Activated T-cell treated with anti-CD3 and anti-CD28 coated beads, Interleukin-2, amount 50 U/mL, for 72 hours (primary cell): ENCODE results near the gene TIGD2. TPM values are rescaled to one million over a fixed set of nuclear protein-coding genes. Genes with fewer than 3 reads are reported as not detected.

Experiments used
- ATAC-seq, 2 donors: fragments of 150-1000 bp; cut with Tn5 transposase; replicated peaks in 1 of 2; 2 replicates each; pipeline ENCODE4 v1.10.0; 2021; ENCODE audit warnings: moderate library complexity in 2 of 2, mild to moderate bottlenecking in 1 of 2
- DNase-seq, 2 donors: peaks; one replicate each; pipeline ENCODE4 v3.0.0; 2021 to 2022; ENCODE audit warnings: mixed read lengths in 1 of 2
- H3K27ac Mint-ChIP-seq: one replicate; pipeline ENCODE4 v1.8.0; 2022; ENCODE audit warnings: mild to moderate bottlenecking, moderate library complexity, mixed read lengths
- H3K27me3 Mint-ChIP-seq: one replicate; pipeline ENCODE4 v1.8.0; 2022; ENCODE audit warnings: low read depth, mixed read lengths
- H3K36me3 Mint-ChIP-seq, 2 donors: one replicate each; pipeline ENCODE4 v1.8.0; 2022; ENCODE audit warnings: mixed read lengths in 2 of 2, mild to moderate bottlenecking in 1 of 2; ENCODE audit not compliant: insufficient read depth in 2 of 2
- H3K4me1 Mint-ChIP-seq: one replicate; pipeline ENCODE4 v1.8.0; 2022; ENCODE audit warnings: low read depth, mixed read lengths
- H3K4me3 Mint-ChIP-seq, 2 donors: one replicate each; pipeline ENCODE4 v1.8.0; 2022; ENCODE audit warnings: mild to moderate bottlenecking in 2 of 2, mixed read lengths in 2 of 2, moderate library complexity in 2 of 2
- H3K9me3 Mint-ChIP-seq, 2 donors: one replicate each; pipeline ENCODE4 v1.8.0; 2022; ENCODE audit warnings: mixed read lengths in 2 of 2
- total RNA-seq, 2 donors: library from RNA; stranded (reverse); gene quantifications; one replicate each; pipeline ENCODE4 v1.2.3, GENCODE V29; 2022

The TIGD2 gene
- total RNA-seq, 2 donors from 2014 or later, result 3.3 to 4.5 TPM

GRCh38 chr4:89157488-89158024 lies 46.2 kb downstream of the TIGD2 start:
- ATAC-seq, result peak; percentile 38 to 61
- H3K9me3 Mint-ChIP-seq, result no peaks in the 10 kb centered on the region
- no peaks in the 10 kb centered on the region for H3K36me3 Mint-ChIP-seq
- no peak for DNase-seq
- H3K27me3 Mint-ChIP-seq, result no peaks in the 10 kb centered on the region
- H3K4me3 Mint-ChIP-seq, result no peak overlapping the region
- H3K27ac Mint-ChIP-seq, result no peak overlapping the region
- H3K4me1 Mint-ChIP-seq, result no peaks in the 10 kb centered on the region

- Mint-ChIP-seq H3K4me1 (no peaks in the 10 kb centered on the region), H3K36me3 (no peaks in the 10 kb centered on the region), H3K4me3 (no peak overlapping the region), H3K27ac (no peak overlapping the region), H3K27me3 (peaks cover 6% of the 10 kb centered on the region), H3K9me3 (no peaks in the 10 kb centered on the region)
- ATAC-seq, result no peak
- no peak for DNase-seq
Measured at GRCh38 chr4:89158884-89159503, 47.7 kb downstream of the TIGD2 start.

GRCh38 chr4:89160806-89161205 lies 49.5 kb downstream of the TIGD2 start:
- Mint-ChIP-seq H3K4me3 (no peak overlapping the region), H3K9me3 (no peaks in the 10 kb centered on the region), H3K4me1 (no peaks in the 10 kb centered on the region), H3K36me3 (no peaks in the 10 kb centered on the region), H3K27me3 (peaks cover 6% of the 10 kb centered on the region), H3K27ac (no peak overlapping the region)
- no peak for ATAC-seq
- no peak for DNase-seq

- Mint-ChIP-seq H3K36me3 (no peaks in the 10 kb centered on the region), H3K4me3 (no peak overlapping the region), H3K27me3 (peaks cover 6% of the 10 kb centered on the region), H3K4me1 (no peaks in the 10 kb centered on the region), H3K27ac (no peak overlapping the region), H3K9me3 (no peaks in the 10 kb centered on the region)
- ATAC-seq, result no peak
- no peak for DNase-seq
Measured at GRCh38 chr4:89161841-89162240, 50.5 kb downstream of the TIGD2 start.

- Mint-ChIP-seq H3K27me3 (peaks cover 6% of the 10 kb centered on the region), H3K36me3 (no peaks in the 10 kb centered on the region), H3K9me3 (no peaks in the 10 kb centered on the region), H3K27ac (no peak overlapping the region), H3K4me3 (no peak overlapping the region), H3K4me1 (no peaks in the 10 kb centered on the region)
- no peak for ATAC-seq
- no peak for DNase-seq
Measured at GRCh38 chr4:89162496-89162895, 51.2 kb downstream of the TIGD2 start.

DNA sequence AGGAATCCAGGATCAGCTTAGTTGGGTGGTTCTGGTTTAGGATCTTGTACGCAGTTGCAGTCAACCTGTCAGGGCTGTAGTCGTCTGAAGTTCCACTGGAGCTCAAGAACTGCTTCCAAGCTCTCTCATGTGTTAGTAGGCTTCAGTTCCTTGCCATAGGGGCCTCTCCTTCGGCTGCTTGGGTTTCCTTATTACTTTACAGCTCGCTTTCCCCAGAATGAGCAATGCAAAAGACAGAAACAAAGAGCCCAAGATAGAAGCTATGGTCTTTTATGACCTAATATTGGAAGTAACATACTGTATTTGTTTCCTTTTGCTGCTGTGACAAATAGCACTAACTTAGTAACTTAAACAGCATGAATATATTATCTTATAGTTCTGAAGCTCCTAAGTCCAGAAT lies 51.7 kb downstream of the TIGD2 start:
- Mint-ChIP-seq H3K36me3 (no peaks in the 10 kb centered on the region), H3K27me3 (peaks cover 6% of the 10 kb centered on the region), H3K4me3 (no peak overlapping the region), H3K4me1 (no peaks in the 10 kb centered on the region), H3K27ac (no peak overlapping the region), H3K9me3 (no peaks in the 10 kb centered on the region)
- peak in 1 of 2 donors; percentile 23 for ATAC-seq
- no peak for DNase-seq

GRCh38 chr4:89164400-89164799 lies 53.1 kb downstream of the TIGD2 start:
- no peak for DNase-seq
- Mint-ChIP-seq H3K9me3 (no peaks in the 10 kb centered on the region), H3K27ac (no peak overlapping the region), H3K36me3 (no peaks in the 10 kb centered on the region), H3K27me3 (peaks cover 6% of the 10 kb centered on the region), H3K4me1 (no peaks in the 10 kb centered on the region), H3K4me3 (no peak overlapping the region)
- ATAC-seq, result peak; percentile 40 to 59

Other genes starting within 250 kb of the TIGD2 start
- gene FAM13A, start 54.3 kb upstream of the TIGD2 start, total RNA-seq, result 1 to 10 TPM; 4.4 to 5.9 TPM
- 10 to 100 TPM; 19.9 to 32.3 TPM for gene GPRIN3, start 196.3 kb downstream of the TIGD2 start, total RNA-seq